Stimulated activated CD8-positive, alpha-beta memory T cell treated with anti-CD3 and anti-CD28 coated beads, Interleukin-12 subunit alpha, Interleukin-12 subunit beta, amount 100 ng/mL, for 1 hour (primary cell): ENCODE measurements around the gene SLC13A4.
"Not testable (repeated sequence)": the region's sequence is repeated elsewhere in the genome, so short reads cannot be mapped to it uniquely, and the experiment has no call there.

Experiments
- DNase-seq: peaks from one replicate; pipeline ENCODE4 v3.0.0-alpha.2; 2020; ENCODE audit warnings: low read depth

Gene SLC13A4

DNA sequence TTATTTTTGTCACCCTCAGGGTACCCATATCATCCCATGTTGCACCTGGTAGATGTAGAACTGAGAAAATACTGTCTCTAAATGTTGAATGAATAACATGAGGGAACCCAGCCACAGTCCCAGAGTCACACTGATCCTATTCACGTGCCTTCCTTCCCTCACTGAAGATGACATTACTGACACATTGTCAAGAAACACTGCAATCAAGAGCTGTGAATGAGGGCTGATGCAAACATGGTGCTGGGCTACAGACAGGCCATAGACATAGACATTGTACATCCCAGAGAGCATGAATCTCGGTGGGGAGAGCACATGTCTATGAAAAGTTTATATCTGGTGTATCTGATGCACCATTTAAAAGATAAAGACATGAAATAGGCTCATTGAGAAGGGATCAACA, 9.8 kb downstream of the SLC13A4 start:
- DNase-seq = no peak

DNA sequence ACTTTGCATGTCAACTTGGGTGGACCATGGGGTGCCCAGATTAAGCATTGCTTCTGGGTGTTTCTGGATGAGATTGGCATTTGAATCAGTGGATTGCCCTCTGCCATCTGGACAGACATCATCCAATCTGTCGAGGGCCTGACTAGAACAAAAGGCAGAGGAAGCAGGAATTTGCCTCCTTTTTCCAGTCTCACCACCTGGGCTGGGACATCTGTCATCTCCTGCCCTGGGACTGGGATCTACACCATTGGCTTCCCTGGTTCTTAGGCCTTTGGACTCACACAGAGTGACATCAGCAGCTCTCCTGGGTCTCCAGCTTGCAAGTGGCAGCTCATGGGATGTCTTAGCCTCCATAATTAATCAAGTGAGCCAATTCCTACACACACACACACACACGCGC, 10.3 kb downstream of the SLC13A4 start:
- no peak for DNase-seq

DNA sequence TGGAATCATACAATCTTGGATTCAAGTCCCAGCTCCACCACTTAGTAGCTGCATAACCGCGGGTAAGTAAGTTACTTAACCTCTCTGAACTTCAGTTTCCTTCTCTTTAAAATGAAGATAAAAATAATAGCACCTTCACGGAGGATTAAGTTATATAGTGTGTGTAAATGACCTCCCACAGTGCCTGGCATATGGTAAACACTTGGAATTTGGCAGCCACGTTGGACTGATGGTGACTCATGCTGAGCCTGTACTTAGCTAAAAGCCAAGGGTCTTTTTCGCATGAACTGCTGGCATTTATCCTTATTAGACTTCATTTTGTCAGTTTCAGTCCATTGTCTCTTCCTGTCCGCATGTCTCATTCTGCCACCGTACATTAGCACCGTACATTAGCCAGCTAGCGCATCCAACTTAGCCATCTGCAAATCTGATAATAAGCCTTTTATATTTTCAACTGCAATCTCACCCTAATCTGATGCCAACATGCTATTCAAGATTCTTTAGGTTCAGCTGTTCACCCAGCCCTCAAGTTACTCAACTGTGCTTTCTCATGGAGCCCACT, 11.2 kb downstream of the SLC13A4 start:
- no peak for DNase-seq

DNA sequence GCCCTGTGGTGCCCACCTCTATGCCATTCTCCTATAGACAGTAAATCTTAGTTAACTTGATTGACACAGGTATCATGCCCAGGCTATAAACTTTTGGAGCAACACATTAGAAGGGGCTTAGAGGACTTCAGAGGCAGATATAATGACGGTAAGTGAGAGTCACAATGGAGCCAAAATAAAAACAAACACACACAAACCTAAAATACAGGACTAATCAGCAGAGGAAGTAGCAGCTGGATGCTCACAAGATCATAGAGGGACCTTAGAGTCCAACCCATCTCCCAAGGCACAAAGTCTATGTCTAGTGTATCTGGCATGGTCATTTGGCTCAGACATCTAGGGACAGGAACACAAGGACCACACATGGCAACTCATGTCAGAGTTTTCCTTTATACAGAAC, 12.3 kb downstream of the SLC13A4 start:
- no peak for DNase-seq

DNA sequence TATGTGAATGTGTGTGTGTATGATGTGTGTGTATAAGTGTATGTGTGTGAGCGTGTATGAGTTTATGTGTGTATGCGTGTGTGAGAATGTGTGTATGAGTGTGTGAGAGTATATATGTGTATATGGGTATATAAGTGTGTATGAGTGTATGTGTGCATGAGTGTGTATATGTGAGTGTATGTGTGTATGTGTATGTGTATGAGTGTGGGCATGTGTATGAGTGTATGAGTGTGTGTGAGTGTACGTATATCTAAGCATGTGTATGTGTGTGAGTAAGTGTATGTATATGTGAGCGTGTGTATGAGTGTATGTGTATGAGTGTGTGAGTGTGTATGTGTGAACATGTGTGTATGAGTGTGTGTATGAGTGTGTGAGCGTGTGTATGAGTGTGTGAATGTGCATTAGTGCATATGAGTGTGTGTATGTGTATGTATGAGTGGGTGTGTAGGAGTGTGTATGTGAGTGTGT, 12.9 kb downstream of the SLC13A4 start:
- no peak for DNase-seq

DNA sequence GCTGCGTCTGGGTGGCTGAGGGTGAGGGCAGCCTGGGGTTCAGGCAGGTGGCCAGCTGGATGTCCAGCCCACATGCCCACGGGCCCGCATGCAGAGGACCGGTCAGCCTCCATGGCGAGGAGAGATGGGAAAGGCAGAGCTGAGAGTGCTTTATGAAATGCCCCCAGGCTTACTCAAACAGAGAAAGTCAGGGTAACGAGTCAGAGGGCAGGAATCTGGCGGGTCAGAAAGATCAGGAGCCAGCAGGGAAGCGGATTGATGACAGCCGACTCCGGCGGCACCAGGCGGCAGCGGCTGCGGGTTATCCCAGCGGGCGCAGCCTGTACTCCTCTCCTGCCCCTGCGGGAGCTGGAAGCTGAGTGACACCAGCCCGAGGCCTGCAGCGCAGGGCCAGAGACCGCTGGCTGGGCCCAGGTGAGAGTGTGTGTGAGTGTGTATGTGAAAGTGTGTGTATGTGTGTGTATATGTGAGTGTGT, 13.4 kb downstream of the SLC13A4 start:
- no peak for DNase-seq

DNA sequence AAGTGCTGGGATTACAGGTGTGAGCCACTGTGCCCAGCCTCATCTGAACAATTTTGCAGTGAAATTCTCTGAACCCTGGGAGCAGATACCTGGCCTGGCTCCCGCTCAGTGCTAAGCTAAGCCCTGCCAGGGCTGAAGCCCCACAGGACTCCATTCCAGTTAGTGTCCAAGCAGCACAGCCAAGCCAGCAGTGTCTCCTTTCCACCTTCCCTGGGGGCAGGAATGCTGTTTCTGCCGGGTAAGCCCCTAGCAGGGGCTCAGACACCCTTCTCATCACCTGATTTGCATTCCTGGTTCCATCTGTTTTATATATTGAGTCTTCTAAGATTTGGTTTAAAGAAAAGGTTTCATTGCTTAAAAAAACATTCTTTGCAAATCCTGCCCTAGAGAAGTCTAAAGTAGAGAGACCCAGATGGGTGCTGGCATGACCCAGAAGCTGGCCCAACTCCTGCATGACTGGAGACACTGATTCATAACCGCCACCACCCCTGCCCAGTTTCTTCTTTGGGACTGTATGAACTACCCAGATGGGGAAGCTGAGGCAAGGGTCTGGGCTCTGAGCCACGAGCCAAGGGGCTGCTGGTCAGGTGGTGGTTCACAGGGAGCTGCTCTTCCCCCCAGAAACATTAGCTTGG, 14.0 kb downstream of the SLC13A4 start:
- DNase-seq = no peak

DNA sequence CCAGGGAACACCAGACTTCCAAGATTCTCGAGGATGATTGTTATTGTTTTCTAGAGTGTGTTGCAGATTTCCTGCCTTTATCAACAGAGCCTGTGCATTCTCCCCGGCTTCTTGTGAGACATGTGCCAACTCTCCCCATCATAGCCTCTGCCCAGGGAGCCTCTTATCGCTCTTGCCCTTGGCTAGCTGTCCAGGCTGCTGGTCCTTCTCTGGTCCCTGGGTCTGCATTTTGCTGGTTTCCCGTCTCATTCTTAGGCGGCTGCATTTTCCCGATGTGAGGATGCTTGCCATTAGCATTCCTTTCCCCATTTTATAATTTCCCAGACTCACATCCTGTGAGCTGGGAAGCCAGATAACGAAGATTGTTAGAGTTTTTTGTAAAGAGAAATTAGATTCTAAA, 15.2 kb downstream of the SLC13A4 start:
- DNase-seq = no peak

DNA sequence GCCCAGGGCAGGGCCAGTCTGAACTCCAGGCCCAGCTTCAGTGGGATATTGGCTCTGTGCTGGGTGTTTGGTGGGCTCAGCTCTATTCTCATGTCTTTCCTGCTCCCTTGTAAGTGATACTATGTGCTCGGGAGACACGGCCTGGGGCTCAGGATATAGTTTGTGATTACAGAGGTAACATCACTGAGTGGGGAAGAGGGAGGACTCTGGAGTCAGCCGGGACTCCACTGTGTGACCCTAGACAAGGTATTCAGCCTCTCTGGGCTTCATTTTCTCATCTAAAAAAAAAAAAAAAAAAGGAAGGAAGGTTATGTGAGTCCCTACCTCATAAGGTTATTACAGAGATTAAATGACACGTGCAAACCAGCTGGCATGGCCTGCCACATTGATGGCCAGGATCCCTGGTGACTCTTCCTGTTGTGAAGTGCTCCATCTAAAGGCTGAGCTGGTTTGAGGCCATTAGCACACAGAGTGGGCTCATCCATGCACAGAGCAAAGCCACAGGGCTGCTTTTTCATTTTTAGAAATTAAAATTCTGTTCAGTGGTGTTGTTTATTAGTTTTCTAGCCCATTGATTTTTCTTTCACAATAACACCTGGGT, 15.7 kb downstream of the SLC13A4 start:
- no peak for DNase-seq

DNA sequence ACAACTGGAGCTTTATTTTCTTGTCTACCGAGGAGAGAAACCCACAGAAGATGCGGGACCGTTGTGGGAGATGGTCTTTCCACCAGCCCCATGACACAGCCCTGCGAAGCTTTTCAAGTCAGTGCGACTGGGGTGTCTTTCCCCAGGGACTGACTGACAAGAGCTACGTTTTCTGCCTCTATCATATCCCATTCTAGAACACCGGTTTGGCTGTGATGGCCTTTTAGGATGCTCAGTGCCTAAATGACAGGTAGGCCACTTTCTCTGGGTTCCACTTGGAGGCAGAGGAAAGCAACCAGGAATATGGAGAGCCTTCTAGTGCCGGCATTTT, 16.9 kb downstream of the SLC13A4 start:
- DNase-seq = no peak

DNA sequence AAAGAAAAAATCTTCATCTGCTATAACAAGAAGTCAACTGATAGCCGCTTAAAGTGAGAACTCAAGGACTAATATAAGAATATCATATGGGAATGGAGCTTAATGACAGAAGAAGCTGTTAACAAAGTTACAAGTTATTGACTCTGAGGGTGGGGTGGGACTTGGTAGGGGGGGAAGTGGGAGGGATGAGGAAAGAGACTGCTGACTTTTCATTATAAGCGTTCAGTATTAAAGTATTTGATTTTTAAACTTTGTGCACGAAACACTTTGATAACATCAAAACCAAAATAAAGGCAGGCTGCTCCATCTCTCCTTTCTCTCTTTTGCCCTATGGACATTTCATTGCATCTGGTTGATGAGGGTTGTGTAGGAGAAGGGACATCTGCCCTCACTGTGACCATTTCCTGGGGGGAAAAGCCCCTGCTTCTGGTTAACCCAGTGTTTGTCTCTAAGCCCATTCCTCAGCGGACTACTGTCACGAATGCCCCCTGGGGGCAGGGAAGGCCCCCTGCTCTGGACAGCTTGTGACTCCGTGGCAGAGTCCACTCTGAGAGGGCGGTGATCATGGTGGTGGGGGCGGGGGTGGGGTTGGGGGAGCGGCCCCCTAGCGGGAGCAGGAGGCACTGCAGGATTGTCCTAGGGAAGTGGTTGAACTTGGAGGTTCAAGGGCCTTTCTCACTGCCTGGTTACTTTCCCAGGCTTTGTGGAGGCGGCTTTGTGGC, 17.4 kb downstream of the SLC13A4 start:
- no peak for DNase-seq

DNA sequence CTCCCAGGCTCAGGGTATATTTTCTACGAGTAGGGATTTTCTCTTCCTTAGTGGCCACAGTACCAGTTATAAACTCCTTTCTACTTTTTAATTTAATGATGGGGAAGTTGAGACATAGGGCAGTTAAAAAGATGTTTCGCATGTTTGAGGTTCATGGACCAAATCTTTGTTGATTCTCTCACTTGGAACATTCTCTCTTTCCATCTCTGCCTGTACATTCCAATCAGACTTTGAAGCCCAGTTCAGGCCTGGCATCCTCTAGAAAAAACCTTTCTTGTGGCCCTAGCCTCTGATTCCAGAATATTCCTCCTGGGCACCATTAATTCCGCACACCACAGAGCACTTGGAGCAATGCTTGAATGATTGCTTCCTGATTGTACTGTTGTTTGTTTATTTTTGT, 18.5 kb downstream of the SLC13A4 start:
- DNase-seq = no peak

DNA sequence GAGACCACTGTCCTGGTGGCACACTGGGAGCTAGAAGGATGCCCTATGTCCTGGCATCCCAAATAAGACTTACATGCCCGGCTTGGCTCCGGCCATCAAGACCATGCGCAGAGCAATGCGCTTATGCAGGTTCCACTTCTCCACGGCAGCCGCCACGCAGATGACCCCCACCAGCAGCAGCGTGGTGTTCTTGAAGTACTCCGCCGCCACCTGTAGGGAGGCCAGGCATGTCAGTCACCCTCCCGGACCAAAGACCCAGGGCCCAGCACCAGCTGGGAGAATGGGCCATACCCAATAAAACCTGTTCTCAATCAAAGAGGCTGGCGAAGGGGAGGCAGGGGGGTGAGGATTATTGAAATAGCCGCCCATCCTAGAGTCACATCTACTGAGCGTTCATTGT, 19.9 kb downstream of the SLC13A4 start:
- DNase-seq = no peak

DNA sequence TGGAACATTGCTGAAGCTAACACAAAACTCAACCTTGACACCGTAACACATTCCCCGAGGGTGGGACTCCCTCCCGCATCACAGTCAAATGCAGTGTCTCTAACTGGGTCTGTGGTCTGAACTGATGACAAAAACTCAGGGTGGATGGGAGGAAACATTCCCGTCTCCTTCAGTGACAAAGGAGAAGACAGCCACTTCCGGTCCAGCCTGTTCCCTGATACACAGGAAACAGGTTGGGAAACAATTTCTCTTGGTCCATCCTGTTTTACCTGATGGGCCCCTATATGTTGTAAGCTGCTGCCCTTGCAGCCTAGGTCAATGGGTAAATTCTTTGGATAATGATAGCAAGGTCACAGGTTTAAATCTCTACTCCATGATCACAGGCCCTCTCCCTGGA, 20.4 kb downstream of the SLC13A4 start:
- DNase-seq = no peak

DNA sequence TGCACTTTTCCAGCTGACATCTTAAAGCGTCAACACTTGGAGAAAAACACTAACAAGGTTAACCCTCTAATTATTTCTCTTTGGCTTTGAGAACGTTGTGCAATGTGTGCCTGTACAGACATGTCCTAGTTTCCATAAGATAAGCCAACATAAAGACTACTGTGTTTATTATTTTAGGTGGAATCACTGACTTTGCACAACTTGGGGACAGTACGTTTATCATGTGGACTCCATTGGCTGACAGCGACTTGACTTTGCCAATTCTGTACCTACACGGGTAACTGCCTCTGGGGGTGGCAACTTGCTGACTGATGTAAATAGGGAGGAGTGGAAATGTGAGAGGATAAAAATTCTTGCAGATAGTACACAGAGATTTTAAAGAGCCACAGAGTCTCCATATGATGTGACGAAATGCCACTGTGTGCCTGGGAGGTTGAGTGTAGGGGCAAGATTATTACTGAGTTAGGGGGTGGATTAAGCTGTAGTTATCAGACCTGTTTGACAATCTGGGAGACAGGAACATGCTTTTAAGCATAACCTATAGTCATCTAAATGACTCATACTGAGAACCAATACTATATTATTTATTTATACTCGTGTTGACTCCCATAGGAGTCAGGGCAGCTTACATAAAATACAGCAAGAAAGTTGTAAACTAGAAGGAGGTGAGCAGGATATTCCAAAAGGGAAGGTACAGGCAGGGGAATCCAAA, 21.0 kb downstream of the SLC13A4 start:
- no peak for DNase-seq

DNA sequence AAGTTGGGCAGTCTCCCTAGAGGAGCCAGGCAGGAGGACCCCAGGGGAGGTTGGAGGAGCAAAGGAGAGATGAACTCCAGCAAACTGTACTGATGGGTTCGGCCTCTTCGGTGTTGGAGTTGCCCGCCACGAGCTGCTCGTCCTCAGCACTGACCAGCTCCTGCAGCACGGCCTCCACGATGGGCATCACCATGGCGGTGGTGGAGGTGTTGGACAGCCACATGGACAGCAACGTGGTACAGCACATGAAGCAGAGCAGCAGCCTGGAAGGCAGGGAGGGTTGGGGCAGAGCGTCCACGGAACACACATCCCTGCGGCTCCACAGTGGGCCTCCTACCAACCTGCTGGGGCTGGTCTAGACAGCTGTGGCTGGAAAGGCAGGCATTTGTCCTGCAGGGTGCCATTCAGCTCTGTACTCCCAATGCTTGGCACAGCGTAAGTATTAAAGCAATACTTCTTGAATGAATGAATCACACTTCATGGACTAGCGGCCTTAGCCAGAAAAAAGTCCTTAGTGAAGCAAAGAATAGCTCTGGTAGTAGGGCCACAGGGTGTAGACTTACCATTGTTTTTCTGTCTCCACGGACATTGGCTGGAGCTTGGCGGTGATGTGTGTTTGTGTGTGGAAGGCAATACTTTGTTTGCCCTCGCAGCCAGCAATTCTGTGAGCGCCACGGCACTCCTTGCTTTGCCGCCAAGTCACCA, 21.8 kb downstream of the SLC13A4 start:
- no peak for DNase-seq

DNA sequence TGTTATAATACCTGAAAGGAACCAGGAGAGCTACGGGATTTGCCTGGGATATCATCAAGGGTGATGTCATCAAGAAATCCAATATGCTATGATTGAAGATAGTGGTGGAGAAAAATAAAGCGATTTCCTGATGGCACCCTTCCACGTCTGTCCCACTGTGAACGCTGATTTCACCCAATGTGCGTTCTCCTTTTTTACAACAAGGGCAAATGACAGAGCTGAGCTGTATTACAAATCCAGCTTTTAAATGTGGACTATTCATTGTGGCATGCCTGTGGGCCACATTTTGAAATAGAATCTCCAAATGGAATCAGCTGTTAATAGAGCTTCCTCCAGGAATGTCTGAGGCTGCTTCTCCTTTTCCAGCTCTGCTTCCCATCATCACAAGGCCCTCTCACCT, 23.3 kb downstream of the SLC13A4 start:
- no peak for DNase-seq

DNA sequence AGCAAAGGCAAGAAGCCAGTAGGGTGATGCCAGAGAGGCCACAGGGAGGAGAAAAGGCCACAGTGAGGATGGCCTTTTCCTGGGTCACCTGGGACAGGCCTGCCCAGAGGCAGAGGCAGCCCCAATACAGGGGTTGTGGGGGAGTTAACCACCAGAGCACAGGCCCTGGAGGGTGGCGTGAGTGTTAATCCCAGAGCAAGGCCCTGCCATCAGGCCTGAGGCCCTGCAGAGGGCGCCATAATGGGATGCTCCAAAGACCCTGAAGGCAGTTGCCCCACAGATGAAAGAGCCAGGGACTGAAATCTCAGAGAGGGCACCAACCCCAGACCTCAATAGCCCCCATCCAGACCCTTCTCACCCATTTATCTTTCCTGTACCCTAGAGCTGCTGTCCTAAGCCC, 23.9 kb downstream of the SLC13A4 start:
- DNase-seq = no peak

DNA sequence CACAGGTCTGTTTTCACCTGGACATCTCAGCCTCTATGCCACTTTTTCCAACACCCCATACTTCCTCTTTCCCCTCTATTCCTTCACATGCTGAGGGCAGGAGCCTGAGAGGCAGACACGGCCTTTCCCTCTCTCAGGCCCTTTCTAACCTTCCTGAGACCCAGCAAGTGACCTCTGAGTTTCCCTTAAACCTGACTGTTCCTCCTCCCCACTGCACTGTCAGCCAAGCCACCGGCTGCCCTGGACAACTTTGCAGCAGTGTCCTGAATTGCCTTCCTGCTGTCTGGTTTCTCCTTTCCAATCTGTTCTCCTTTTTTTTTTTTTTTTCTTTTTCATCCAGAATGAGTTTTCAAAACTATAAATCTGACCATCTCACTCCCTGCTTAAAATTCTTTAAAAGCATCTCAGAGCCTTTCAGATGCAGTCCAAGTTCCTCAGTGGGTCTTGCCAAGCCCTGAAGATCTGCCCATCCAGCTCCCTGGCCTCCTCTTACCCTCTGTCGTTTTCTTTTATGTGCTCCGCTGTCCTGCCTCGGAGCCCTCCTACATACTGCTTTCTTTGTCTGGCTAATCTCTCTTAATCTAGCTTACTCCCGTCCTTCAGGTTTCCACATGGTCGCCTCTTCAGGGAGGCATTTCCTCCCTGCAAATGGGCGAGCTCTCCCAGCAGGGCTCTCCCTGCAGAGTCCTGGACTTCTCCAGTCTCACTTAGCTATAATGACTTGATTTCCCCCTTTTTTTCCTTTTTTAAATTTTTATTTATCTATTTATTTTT, 30.5 kb downstream of the SLC13A4 start:
- DNase-seq = no peak

DNA sequence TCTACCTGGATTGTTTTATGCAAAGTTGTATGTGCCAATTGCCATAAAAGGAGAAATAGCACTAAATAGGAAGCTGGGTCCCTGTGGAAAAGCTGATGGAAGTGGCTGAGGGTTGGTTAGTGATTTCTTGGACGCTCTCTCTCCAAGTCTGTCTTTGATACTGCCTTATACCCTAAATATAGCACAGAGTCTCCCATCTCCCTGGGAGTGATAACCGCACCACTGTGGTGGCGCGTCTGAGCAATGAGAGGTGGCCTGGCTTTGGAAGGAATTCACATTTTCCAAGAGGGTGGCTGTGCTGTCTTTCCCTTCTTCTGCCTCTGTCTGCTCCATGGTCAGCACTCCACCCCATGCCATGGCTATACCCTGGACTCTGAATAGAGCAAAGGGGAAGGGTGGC, 34.4 kb downstream of the SLC13A4 start:
- DNase-seq = no peak

DNA sequence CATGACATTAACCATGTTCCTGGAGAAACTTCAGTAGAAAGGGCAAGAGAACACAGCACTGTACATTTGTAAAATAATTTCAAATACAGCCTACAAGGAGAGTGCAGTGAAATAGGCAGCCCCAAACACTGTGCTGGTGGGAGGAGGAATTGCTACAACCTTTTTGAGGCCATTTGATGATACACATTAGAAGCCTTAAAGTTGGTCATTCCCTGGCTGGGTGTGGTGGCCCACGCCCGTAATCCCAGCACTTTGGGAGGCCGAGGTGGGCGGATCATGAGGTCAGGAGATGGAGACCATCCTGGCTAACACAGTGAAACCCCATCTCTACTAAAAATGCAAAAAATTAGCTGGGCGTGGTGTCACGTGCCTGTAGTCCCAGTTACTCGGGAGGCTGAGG, 35.4 kb downstream of the SLC13A4 start:
- DNase-seq = not testable (repeated sequence)
